Common myeloid progenitor, CD34-positive (primary cell): Measurements from ENCODE around the gene TOPBP1.

Source experiments
- CTCF ChIA-PET: fragments of 350-600 bp; sonication (Branson Sonifier 250); formaldehyde crosslinking; loops from one replicate; lab custom pipeline; 2021; ENCODE audit warnings: antibody characterized with exemption; lab: Charles Lee
- POLR2A ChIA-PET: fragments of 350-600 bp; sonication (Branson Sonifier 250); formaldehyde crosslinking; loops from one replicate; lab custom pipeline; 2021; ENCODE audit warnings: antibody characterized with exemption; lab: Charles Lee
- DNase-seq, 3 donors: peaks; one replicate each; pipeline versions ENCODE4 v3.0.0 to v3.0.0-alpha.2; 2013
- H3K27ac ChIP-seq, 2 experiments: 1 replicate in 1 of 2; 2 replicates in 1 of 2; pipeline ENCODE4 v1.7.0; 2013; ENCODE audit warnings: inconsistent platforms in 2 of 2, low read length in 2 of 2, mild to moderate bottlenecking in 2 of 2, low read depth in 1 of 2, moderate library complexity in 1 of 2; ENCODE audit not compliant: severe bottlenecking in 2 of 2, insufficient read depth in 1 of 2, poor library complexity in 1 of 2
- H3K27me3 ChIP-seq, 5 experiments: replicated peaks in 2 of 5; 1 replicate in 3 of 5; 2 replicates in 2 of 5; pipeline versions ENCODE4 v1.6.1 to v1.7.0; 2013; ENCODE audit warnings: low read length in 4 of 5, mild to moderate bottlenecking in 2 of 5, moderate library complexity in 2 of 5, inconsistent platforms in 1 of 5; ENCODE audit not compliant: insufficient read depth in 5 of 5, control insufficient read depth in 4 of 5
- H3K36me3 ChIP-seq, 4 experiments: 1 replicate in 2 of 4; 2 replicates in 2 of 4; pipeline versions ENCODE4 v1.6.1 to v1.7.0; 2013; ENCODE audit warnings: low read length in 3 of 4, control low read depth in 1 of 4, mild to moderate bottlenecking in 1 of 4; ENCODE audit not compliant: control insufficient read depth in 4 of 4, insufficient read depth in 4 of 4
- H3K4me1 ChIP-seq, 4 experiments: 1 replicate in 3 of 4; 2 replicates in 1 of 4; pipeline versions ENCODE4 v1.6.1 to v1.7.1; 2013; ENCODE audit warnings: low read length in 3 of 4, mild to moderate bottlenecking in 3 of 4, control low read depth in 1 of 4, inconsistent platforms in 1 of 4, moderate library complexity in 1 of 4; ENCODE audit not compliant: control insufficient read depth in 4 of 4, insufficient read depth in 4 of 4; ENCODE audit errors: control extremely low read depth in 1 of 4
- H3K4me3 ChIP-seq, 7 experiments: 1 replicate in 4 of 7; 2 replicates in 3 of 7; pipeline versions ENCODE4 v1.5.1 to v1.7.0; 2013; ENCODE audit warnings: mild to moderate bottlenecking in 7 of 7, low read length in 6 of 7, moderate library complexity in 6 of 7, inconsistent platforms in 2 of 7, low read depth in 2 of 7, control low read depth in 1 of 7; ENCODE audit not compliant: insufficient read depth in 4 of 7, control insufficient read depth in 1 of 7; ENCODE audit errors: extremely low read depth in 1 of 7
- H3K9me3 ChIP-seq, 5 experiments: 1 replicate in 4 of 5; 2 replicates in 1 of 5; pipeline versions ENCODE4 v1.6.1 to v1.7.1; 2013; ENCODE audit warnings: low read length in 4 of 5, mild to moderate bottlenecking in 2 of 5, inconsistent platforms in 1 of 5, low read depth in 1 of 5, moderate library complexity in 1 of 5; ENCODE audit not compliant: control insufficient read depth in 4 of 5, insufficient read depth in 2 of 5; ENCODE audit errors: control extremely low read depth in 1 of 5
- WGBS: methylation state at CpG from one replicate; pipeline ENCODE4 v1.1.5; 2013; ENCODE audit not compliant: insufficient coverage; 5-methylcytosine and 5-hydroxymethylcytosine counted together

TOPBP1 gene

GRCh38 chr3:133643611-133644010, 18.1 kb downstream of the TOPBP1 start:
- Histone ChIP-seq H3K4me3 (no peak overlapping the region), H3K9me3 (peaks cover 0 to 3% (median 0%) of the 10 kb centered on the region in 5 experiments), H3K27ac (no peak overlapping the region), H3K4me1 (no peaks in the 10 kb centered on the region), H3K27me3 (no peaks in the 10 kb centered on the region), H3K36me3 (peaks cover 34 to 87% (median 60%) of the 10 kb centered on the region in 4 experiments)
- DNase-seq: no peak
- ChIA-PET CTCF (no interaction called here), POLR2A (no interaction called here)
- 100% methylated on average over 1 of the region's 2 CpGs for WGBS

GRCh38 chr3:133641254-133641653, 20.5 kb downstream of the TOPBP1 start:
- Histone ChIP-seq H3K27me3 (no peaks in the 10 kb centered on the region), H3K9me3 (peaks cover 0 to 3% (median 0%) of the 10 kb centered on the region in 5 experiments), H3K27ac (peak overlapping the region in 1 of 2 experiments; percentile 3), H3K4me3 (no peak overlapping the region), H3K36me3 (peaks cover 32 to 85% (median 60%) of the 10 kb centered on the region in 4 experiments), H3K4me1 (no peaks in the 10 kb centered on the region)
- WGBS: 100% methylated on average over 1 of the region's 4 CpGs
- CTCF ChIA-PET: no interaction called here
- DNase-seq: no peak
- POLR2A ChIA-PET: no interaction called here

DNA sequence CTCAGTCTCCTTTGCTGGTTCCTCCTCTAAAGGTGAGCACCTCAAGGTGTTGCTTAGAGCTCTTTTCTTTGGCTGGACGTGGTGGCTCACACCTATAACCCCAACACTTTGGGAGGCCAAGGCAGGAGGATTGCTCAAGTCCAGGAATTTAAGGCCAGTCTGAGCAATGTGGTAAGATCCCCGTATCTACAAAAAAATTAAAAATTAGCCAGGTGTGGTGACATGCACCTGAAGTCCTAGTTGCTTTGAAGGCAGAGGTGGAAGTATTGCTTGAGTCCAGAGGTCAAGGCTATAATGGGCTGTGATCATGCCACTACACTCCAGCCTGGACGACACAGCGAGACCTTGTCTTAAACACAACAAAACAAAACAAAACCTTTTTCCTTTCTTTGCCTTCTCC, 28.3 kb downstream of the TOPBP1 start:
- POLR2A ChIA-PET: no interaction called here
- H3K27me3 ChIP-seq: no peaks in the 10 kb centered on the region
- no peaks in the 10 kb centered on the region for H3K9me3 ChIP-seq
- no peaks in the 10 kb centered on the region for H3K4me1 ChIP-seq
- WGBS: 100% methylated on average over 3 of the region's 4 CpGs
- peaks cover 32 to 81% (median 56%) of the 10 kb centered on the region in 4 experiments for H3K36me3 ChIP-seq
- no peak for DNase-seq
- H3K27ac ChIP-seq: no peak overlapping the region
- no peak overlapping the region for H3K4me3 ChIP-seq
- CTCF ChIA-PET: interaction anchor here (0.7 kb wide), 1 partner anchor 17 kb away, joined by 3 read pairs; no protein-coding TSS in a partner anchor

GRCh38 chr3:133629146-133629545, 32.6 kb downstream of the TOPBP1 start:
- CTCF ChIA-PET: no interaction called here
- no peaks in the 10 kb centered on the region for H3K4me1 ChIP-seq
- no peaks in the 10 kb centered on the region for H3K27me3 ChIP-seq
- peak overlapping the region in 1 of 2 experiments; percentile 30 for H3K27ac ChIP-seq
- POLR2A ChIA-PET: interaction anchor here (0.6 kb wide), 1 partner anchor 16 kb away, joined by 4 read pairs; no protein-coding TSS in a partner anchor
- WGBS: no CpG with 5 or more reads among the region's 2 CpGs
- H3K36me3 ChIP-seq: peaks cover 32 to 69% (median 54%) of the 10 kb centered on the region in 4 experiments
- DNase-seq: no peak
- H3K9me3 ChIP-seq: no peaks in the 10 kb centered on the region
- H3K4me3 ChIP-seq: no peak overlapping the region

GRCh38 chr3:133627789-133628188, 34.0 kb downstream of the TOPBP1 start:
- DNase-seq: no peak

GRCh38 chr3:133620066-133620784, 41.5 kb downstream of the TOPBP1 start:
- CTCF ChIA-PET: no interaction called here
- Histone ChIP-seq H3K27me3 (no peaks in the 10 kb centered on the region), H3K9me3 (no peaks in the 10 kb centered on the region), H3K36me3 (peaks cover 21 to 89% (median 57%) of the 10 kb centered on the region in 4 experiments), H3K4me3 (no peak overlapping the region), H3K27ac (no peak overlapping the region), H3K4me1 (no peaks in the 10 kb centered on the region)
- WGBS: 96% methylated on average over 10 of the region's 13 CpGs
- DNase-seq: no peak
- POLR2A ChIA-PET: no interaction called here

More at GRCh38 chr3:133627789-133628188, 34.0 kb downstream of the TOPBP1 start:
- Histone ChIP-seq H3K4me1 (no peaks in the 10 kb centered on the region), H3K27me3 (no peaks in the 10 kb centered on the region), H3K36me3 (peaks cover 32 to 68% (median 55%) of the 10 kb centered on the region in 4 experiments), H3K9me3 (no peaks in the 10 kb centered on the region), H3K27ac (no peak overlapping the region), H3K4me3 (no peak overlapping the region)
- POLR2A ChIA-PET: no interaction called here
- CTCF ChIA-PET: no interaction called here

DNA sequence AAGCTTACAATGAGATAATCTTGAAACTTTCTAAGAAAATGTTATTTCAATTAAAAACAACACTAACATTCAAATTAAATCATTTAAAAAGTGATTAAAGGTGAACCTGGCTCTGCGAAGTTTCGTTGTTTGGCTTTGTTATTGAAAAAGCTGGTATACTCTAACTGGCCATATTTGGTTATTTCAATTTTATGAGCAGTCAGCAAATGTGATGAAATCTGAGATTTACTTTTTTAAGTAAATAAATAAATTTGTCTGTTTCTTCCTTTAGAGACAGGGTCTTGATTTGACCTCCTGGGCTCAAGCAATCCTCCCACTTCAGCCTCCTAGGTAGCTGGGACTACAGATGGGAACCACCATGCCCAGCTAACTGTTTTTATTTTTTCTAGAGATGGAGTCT, 50.2 kb downstream of the TOPBP1 start:
- no CpG with 5 or more reads among the region's 2 CpGs for WGBS
- no peaks in the 10 kb centered on the region for H3K4me1 ChIP-seq
- no peaks in the 10 kb centered on the region for H3K27me3 ChIP-seq
- no peaks in the 10 kb centered on the region for H3K9me3 ChIP-seq
- no peak overlapping the region for H3K27ac ChIP-seq
- peaks cover 28 to 81% (median 57%) of the 10 kb centered on the region in 4 experiments for H3K36me3 ChIP-seq
- no peak for DNase-seq
- no peak overlapping the region for H3K4me3 ChIP-seq
- POLR2A ChIA-PET: interaction anchor here (0.8 kb wide), 1 partner anchor 87 kb away, joined by 5 read pairs; no protein-coding TSS in a partner anchor
- CTCF ChIA-PET: interaction anchor here (1.1 kb wide), 1 partner anchor 11 kb away, joined by 4 read pairs; no protein-coding TSS in a partner anchor
